Neural crest cell (in vitro differentiated cells): ENCODE results near the gene ZPLD1. TPM values are rescaled to one million over a fixed set of nuclear protein-coding genes. Genes with fewer than 3 reads are reported as not detected.

ENCODE experiments used
- DNase-seq: peaks from one replicate; pipeline ENCODE4 v3.0.0; 2021; ENCODE audit warnings: low read depth, mixed read lengths, low spot score
- H3K27ac Mint-ChIP-seq: one replicate; pipeline ENCODE4 v1.8.0; 2021; ENCODE audit warnings: mild to moderate bottlenecking, mixed read lengths; ENCODE audit not compliant: unreplicated experiment
- H3K27me3 Mint-ChIP-seq: 2 replicates; pipeline ENCODE4 v1.8.0; 2021; ENCODE audit warnings: low read depth, mild to moderate bottlenecking, mixed read lengths
- H3K36me3 Mint-ChIP-seq: 2 replicates; pipeline ENCODE4 v1.8.0; 2021; ENCODE audit warnings: low read depth, mild to moderate bottlenecking, mixed read lengths
- H3K4me1 Mint-ChIP-seq: 2 replicates; pipeline ENCODE4 v1.8.0; 2021; ENCODE audit warnings: mixed read lengths
- H3K4me3 Mint-ChIP-seq: one replicate; pipeline ENCODE4 v1.8.0; 2021; ENCODE audit warnings: mild to moderate bottlenecking, mixed read lengths
- H3K9me3 Mint-ChIP-seq: 2 replicates; pipeline ENCODE4 v1.8.0; 2021; ENCODE audit warnings: mixed read lengths
- CTCF ChIP-seq: fragments of 200-600 bp; sonication (generic); conservative IDR thresholded peaks from 2 replicates; pipeline ENCODE4 v1.5.0; 2021; ENCODE audit warnings: antibody characterized with exemption, mild to moderate bottlenecking
- total RNA-seq: library from RNA; stranded (reverse); gene quantifications from 2 replicates; pipeline ENCODE4 v1.2.1, GENCODE V29; 2021

Gene ZPLD1
- total RNA-seq, 1 donor from 2014 or later: not detected

GRCh38 chr3:102483556-102483955, 48.7 kb downstream of the ZPLD1 start:
- H3K27me3 Mint-ChIP-seq: no peaks in the 10 kb centered on the region

GRCh38 chr3:102484363-102484762, 49.5 kb downstream of the ZPLD1 start:
- no peak for TF ChIP-seq CTCF

More at GRCh38 chr3:102483556-102483955, 48.7 kb downstream of the ZPLD1 start:
- H3K36me3 Mint-ChIP-seq: no peaks in the 10 kb centered on the region
- no peak for DNase-seq
- H3K4me3 Mint-ChIP-seq: no peak overlapping the region
- H3K9me3 Mint-ChIP-seq: peaks cover 2% of the 10 kb centered on the region
- no peak for TF ChIP-seq CTCF
- H3K27ac Mint-ChIP-seq: no peak overlapping the region
- no peaks in the 10 kb centered on the region for H3K4me1 Mint-ChIP-seq

GRCh38 chr3:102485701-102486100, 50.9 kb downstream of the ZPLD1 start:
- Mint-ChIP-seq H3K36me3 (no peaks in the 10 kb centered on the region), H3K4me3 (no peak overlapping the region), H3K4me1 (no peaks in the 10 kb centered on the region), H3K27ac (no peak overlapping the region), H3K9me3 (peaks cover 6% of the 10 kb centered on the region), H3K27me3 (no peaks in the 10 kb centered on the region)
- no peak for DNase-seq
- TF ChIP-seq CTCF: no peak

More at GRCh38 chr3:102484363-102484762, 49.5 kb downstream of the ZPLD1 start:
- H3K27ac Mint-ChIP-seq: no peak overlapping the region
- peaks cover 6% of the 10 kb centered on the region for H3K9me3 Mint-ChIP-seq
- no peaks in the 10 kb centered on the region for H3K36me3 Mint-ChIP-seq
- no peak overlapping the region for H3K4me3 Mint-ChIP-seq
- no peaks in the 10 kb centered on the region for H3K4me1 Mint-ChIP-seq
- no peaks in the 10 kb centered on the region for H3K27me3 Mint-ChIP-seq
- DNase-seq: no peak

GRCh38 chr3:102488331-102488730, 53.5 kb downstream of the ZPLD1 start:
- Mint-ChIP-seq H3K27ac (no peak overlapping the region), H3K36me3 (no peaks in the 10 kb centered on the region), H3K4me1 (no peaks in the 10 kb centered on the region), H3K9me3 (peaks cover 13% of the 10 kb centered on the region), H3K4me3 (no peak overlapping the region), H3K27me3 (no peaks in the 10 kb centered on the region)
- DNase-seq: no peak
- no peak for TF ChIP-seq CTCF

- Mint-ChIP-seq H3K4me3 (no peak overlapping the region), H3K36me3 (no peaks in the 10 kb centered on the region), H3K27ac (no peak overlapping the region)
Measured at GRCh38 chr3:102492300-102492699, 57.5 kb downstream of the ZPLD1 start.

More at GRCh38 chr3:102492300-102492699, 57.5 kb downstream of the ZPLD1 start:
- DNase-seq: no peak
- no peaks in the 10 kb centered on the region for H3K27me3 Mint-ChIP-seq
- no peak for TF ChIP-seq CTCF
- peaks cover 12% of the 10 kb centered on the region for H3K9me3 Mint-ChIP-seq
- H3K4me1 Mint-ChIP-seq: no peaks in the 10 kb centered on the region
